ENCODE data around the gene ALPK3. TPM values are rescaled to one million over a fixed set of nuclear protein-coding genes. Genes with fewer than 3 reads are reported as not detected.

Gene ALPK3
- total RNA-seq, 3 donors from 2014 or later (not counting 1 experiment from before 2014, with no cell fraction given), result 0.35 to 1.1 (median 0.63) TPM

GRCh38 chr15:84818261-84819131, 1.3 kb downstream of the ALPK3 start:
- Histone ChIP-seq H3K4me3 (ENCODE audit: low read length) (no peak overlapping the region), H3K9me3 (ENCODE audit: control insufficient read depth, insufficient read depth, low read length) (no peaks in the 10 kb centered on the region), H3K4me1 (ENCODE audit: control insufficient read depth, insufficient read depth, low read length) (peaks cover 7% of the 10 kb centered on the region), H3K36me3 (ENCODE audit: control insufficient read depth, insufficient read depth, low read length) (no peaks in the 10 kb centered on the region), H3K27me3 (ENCODE audit: control insufficient read depth, insufficient read depth, low read length) (peaks cover 7% of the 10 kb centered on the region), H3K27ac (ENCODE audit: low read length) (no peak overlapping the region)
- no peak overlapping the region for H3K27ac Mint-ChIP-seq
- intact Hi-C loops (cut with micrococcal nuclease), result no loop called here
- no peaks in the 10 kb centered on the region for H3K36me3 Mint-ChIP-seq
- ATAC-seq (no peak), DNase-seq (peak in 1 of 2 donors; percentile 39)
- peaks cover 0 to 10% of the 10 kb centered on the region in 2 donors for H3K4me1 Mint-ChIP-seq
- WGBS (ENCODE audit: insufficient coverage), result 82% methylated on average over 9 of the region's 9 CpGs
- H3K4me3 Mint-ChIP-seq, result no peak overlapping the region
- no peaks in the 10 kb centered on the region for H3K9me3 Mint-ChIP-seq
- peaks cover 11 to 14% of the 10 kb centered on the region in 2 donors for H3K27me3 Mint-ChIP-seq (ENCODE audit: low read depth in 2 of 2)
- TF ChIP-seq, protein P1, sequence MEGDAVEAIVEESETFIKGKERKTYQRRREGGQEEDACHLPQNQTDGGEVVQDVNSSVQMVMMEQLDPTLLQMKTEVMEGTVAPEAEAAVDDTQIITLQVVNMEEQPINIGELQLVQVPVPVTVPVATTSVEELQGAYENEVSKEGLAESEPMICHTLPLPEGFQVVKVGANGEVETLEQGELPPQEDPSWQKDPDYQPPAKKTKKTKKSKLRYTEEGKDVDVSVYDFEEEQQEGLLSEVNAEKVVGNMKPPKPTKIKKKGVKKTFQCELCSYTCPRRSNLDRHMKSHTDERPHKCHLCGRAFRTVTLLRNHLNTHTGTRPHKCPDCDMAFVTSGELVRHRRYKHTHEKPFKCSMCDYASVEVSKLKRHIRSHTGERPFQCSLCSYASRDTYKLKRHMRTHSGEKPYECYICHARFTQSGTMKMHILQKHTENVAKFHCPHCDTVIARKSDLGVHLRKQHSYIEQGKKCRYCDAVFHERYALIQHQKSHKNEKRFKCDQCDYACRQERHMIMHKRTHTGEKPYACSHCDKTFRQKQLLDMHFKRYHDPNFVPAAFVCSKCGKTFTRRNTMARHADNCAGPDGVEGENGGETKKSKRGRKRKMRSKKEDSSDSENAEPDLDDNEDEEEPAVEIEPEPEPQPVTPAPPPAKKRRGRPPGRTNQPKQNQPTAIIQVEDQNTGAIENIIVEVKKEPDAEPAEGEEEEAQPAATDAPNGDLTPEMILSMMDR (IDR thresholded peaks at IDR 0.05), result no peak

- Mint-ChIP-seq H3K36me3 (no peaks in the 10 kb centered on the region), H3K27me3 (ENCODE audit: low read depth in 2 of 2) (peaks cover 11 to 14% of the 10 kb centered on the region in 2 donors), H3K27ac (no peak overlapping the region), H3K4me1 (peaks cover 0 to 10% of the 10 kb centered on the region in 2 donors), H3K9me3 (no peaks in the 10 kb centered on the region), H3K4me3 (no peak overlapping the region)
- ATAC-seq (no peak), DNase-seq (no peak)
- H3K27me3 ChIP-seq (ENCODE audit: control insufficient read depth, insufficient read depth, low read length), result peaks cover 7% of the 10 kb centered on the region
- no peak overlapping the region for H3K27ac ChIP-seq (ENCODE audit: low read length)
- WGBS (ENCODE audit: insufficient coverage), result 83% methylated on average over 3 of the region's 3 CpGs
- intact Hi-C loops (cut with micrococcal nuclease), result no loop called here
- H3K4me1 ChIP-seq (ENCODE audit: control insufficient read depth, insufficient read depth, low read length), result peaks cover 7% of the 10 kb centered on the region
- no peaks in the 10 kb centered on the region for H3K9me3 ChIP-seq (ENCODE audit: control insufficient read depth, insufficient read depth, low read length)
- no peak overlapping the region for H3K4me3 ChIP-seq (ENCODE audit: low read length)
- H3K36me3 ChIP-seq (ENCODE audit: control insufficient read depth, insufficient read depth, low read length), result no peaks in the 10 kb centered on the region
- TF ChIP-seq, protein P1 (IDR thresholded peaks at IDR 0.05), result no peak
Observed at GRCh38 chr15:84819291-84819768, 2.2 kb downstream of the ALPK3 start.

DNA sequence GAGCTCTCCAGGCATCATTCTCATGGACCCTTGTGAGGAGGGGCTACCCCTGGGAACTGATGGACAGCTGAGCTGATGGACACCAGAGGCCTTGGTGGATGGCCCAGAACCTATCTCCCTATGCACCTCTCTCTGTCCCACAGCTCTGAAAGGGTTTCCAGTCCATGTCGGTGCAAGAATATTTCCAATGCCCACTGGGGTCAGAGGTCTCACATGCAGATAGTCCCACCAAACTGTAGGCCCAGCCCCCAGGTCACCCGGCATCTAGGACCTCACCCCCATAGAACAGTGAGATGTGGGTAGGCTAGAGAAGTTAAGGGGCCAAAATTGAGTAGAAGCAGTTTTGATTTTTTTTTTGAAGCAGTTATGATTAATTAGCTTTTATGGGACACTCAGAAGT, 2.6 kb downstream of the ALPK3 start:
- no peaks in the 10 kb centered on the region for H3K36me3 Mint-ChIP-seq

More for the DNA sequence above, 2.6 kb downstream of the ALPK3 start:
- Mint-ChIP-seq H3K27ac (no peak overlapping the region), H3K4me1 (peaks cover 0 to 10% of the 10 kb centered on the region in 2 donors), H3K9me3 (no peaks in the 10 kb centered on the region), H3K4me3 (no peak overlapping the region), H3K27me3 (ENCODE audit: low read depth in 2 of 2) (peaks cover 11 to 14% of the 10 kb centered on the region in 2 donors)
- TF ChIP-seq, protein P1 (IDR thresholded peaks at IDR 0.05), result no peak
- DNase-seq (no peak), ATAC-seq (no peak)
- no peaks in the 10 kb centered on the region for H3K9me3 ChIP-seq (ENCODE audit: control insufficient read depth, insufficient read depth, low read length)
- peaks cover 7% of the 10 kb centered on the region for H3K4me1 ChIP-seq (ENCODE audit: control insufficient read depth, insufficient read depth, low read length)
- H3K36me3 ChIP-seq (ENCODE audit: control insufficient read depth, insufficient read depth, low read length), result no peaks in the 10 kb centered on the region
- intact Hi-C loops (cut with micrococcal nuclease), result no loop called here
- peaks cover 7% of the 10 kb centered on the region for H3K27me3 ChIP-seq (ENCODE audit: control insufficient read depth, insufficient read depth, low read length)
- no peak overlapping the region for H3K27ac ChIP-seq (ENCODE audit: low read length)
- WGBS (ENCODE audit: insufficient coverage), result 94% methylated on average over 2 of the region's 2 CpGs
- H3K4me3 ChIP-seq (ENCODE audit: low read length), result no peak overlapping the region

All from natural killer cell (primary cell).